Amniotic stem cell (primary cell): ENCODE results near the gene QPCT.

Experiments used
- DNase-seq: peaks from one replicate; lab custom pipeline; 2025; lab: John Stamatoyannopoulos, UW

Gene QPCT

GRCh38 chr2:37324786-37325624 lies 19.4 kb upstream of the QPCT start, which contains the start of gene PRKD3:
Gene PRKD3 (minus strand): TSS chr2:37324833. CDS start chr2:37316524, 8,309 bp downstream.
- DNase-seq, result peak; percentile 38

- DNase-seq, result no peak
Observed at GRCh38 chr2:37325625-37326071, 18.8 kb upstream of the QPCT start.

GRCh38 chr2:37326285-37326684 lies 18.1 kb upstream of the QPCT start:
- DNase-seq, result peak; percentile 38

GRCh38 chr2:37326866-37327634 lies 17.4 kb upstream of the QPCT start:
- no peak for DNase-seq

- no peak for DNase-seq
Observed at GRCh38 chr2:37330681-37331080, 13.7 kb upstream of the QPCT start.

GRCh38 chr2:37332560-37332959 lies 11.9 kb upstream of the QPCT start:
- DNase-seq, result no peak

GRCh38 chr2:37333256-37333655 lies 11.2 kb upstream of the QPCT start:
- DNase-seq, result no peak

GRCh38 chr2:37335604-37336003 lies 8.8 kb upstream of the QPCT start:
- DNase-seq, result no peak

GRCh38 chr2:37337620-37338280 lies 6.7 kb upstream of the QPCT start:
- DNase-seq, result no peak

GRCh38 chr2:37338933-37339332 lies 5.5 kb upstream of the QPCT start:
- DNase-seq, result no peak

GRCh38 chr2:37340637-37341036 lies 3.8 kb upstream of the QPCT start:
- no peak for DNase-seq

- no peak for DNase-seq
Observed at GRCh38 chr2:37342591-37343220, 1.7 kb upstream of the QPCT start.

- no peak for DNase-seq
Observed at GRCh38 chr2:37343537-37344434, 644 bp upstream of the QPCT start.

GRCh38 chr2:37348155-37348554 lies 3.7 kb downstream of the QPCT start:
- no peak for DNase-seq

GRCh38 chr2:37349231-37349860 lies 4.9 kb downstream of the QPCT start:
- DNase-seq, result no peak

- no peak for DNase-seq
Observed at GRCh38 chr2:37350034-37350433, 5.6 kb downstream of the QPCT start.

- DNase-seq, result no peak
Observed at GRCh38 chr2:37354531-37354930, 10.1 kb downstream of the QPCT start.

GRCh38 chr2:37355735-37356134 lies 11.3 kb downstream of the QPCT start:
- DNase-seq, result no peak

- DNase-seq, result no peak
Observed at GRCh38 chr2:37356299-37356698, 11.9 kb downstream of the QPCT start.

- no peak for DNase-seq
Observed at GRCh38 chr2:37357069-37357468, 12.6 kb downstream of the QPCT start.

- no peak for DNase-seq
Observed at GRCh38 chr2:37357530-37357929, 13.1 kb downstream of the QPCT start.
